H9 (cell line): ENCODE results near the gene OSBP2. TPM values are rescaled to one million over a fixed set of nuclear protein-coding genes. Genes with fewer than 3 reads are reported as not detected.

Experiments used
- DNase-seq: peaks from one replicate; pipeline ENCODE4 v3.0.0-alpha.2; 2017
- H2AFZ ChIP-seq: one replicate; pipeline ENCODE4 v1.6.1; 2013; ENCODE audit warnings: mild to moderate bottlenecking, low read length, control low read depth, moderate library complexity
- H2AK5ac ChIP-seq: 2 replicates; pipeline ENCODE4 v1.6.1; 2013; ENCODE audit warnings: low read length, control low read depth, mixed read lengths; ENCODE audit not compliant: insufficient read length
- H2BK120ac ChIP-seq: one replicate; pipeline ENCODE4 v1.6.1; 2013; ENCODE audit warnings: low read depth, mild to moderate bottlenecking, low read length, control low read depth, inconsistent platforms; ENCODE audit not compliant: poor library complexity, severe bottlenecking
- H2BK12ac ChIP-seq: 2 replicates; pipeline ENCODE4 v1.6.1; 2013; ENCODE audit warnings: low read length, control low read depth, mixed read lengths, low read depth; ENCODE audit not compliant: insufficient read length
- H2BK15ac ChIP-seq: 2 replicates; pipeline ENCODE4 v1.6.1; 2013; ENCODE audit warnings: low read depth, low read length, control low read depth
- H2BK20ac ChIP-seq: one replicate; pipeline ENCODE4 v1.6.1; 2013; ENCODE audit warnings: low read depth, mild to moderate bottlenecking, low read length, control low read depth, inconsistent platforms; ENCODE audit not compliant: poor library complexity, severe bottlenecking
- H2BK5ac ChIP-seq: 2 replicates; pipeline ENCODE4 v1.6.1; 2013; ENCODE audit warnings: low read length, control low read depth, mixed read lengths; ENCODE audit not compliant: insufficient read length
- H3K14ac ChIP-seq: 2 replicates; pipeline ENCODE4 v1.6.1; 2013; ENCODE audit warnings: low read length, control low read depth; ENCODE audit not compliant: insufficient read depth
- H3K18ac ChIP-seq: 2 replicates; pipeline ENCODE4 v1.6.1; 2013; ENCODE audit warnings: low read depth, mild to moderate bottlenecking, mixed read lengths, low read length, control low read depth; ENCODE audit not compliant: insufficient read length
- H3K23ac ChIP-seq: 2 replicates; pipeline ENCODE4 v1.6.1; 2013; ENCODE audit warnings: low read length, control low read depth, mixed read lengths, low read depth; ENCODE audit not compliant: insufficient read length
- H3K23me2 ChIP-seq: 2 replicates; pipeline ENCODE4 v1.6.1; 2013; ENCODE audit warnings: low read depth, mild to moderate bottlenecking, mixed read lengths, low read length, control low read depth; ENCODE audit not compliant: insufficient read length, poor library complexity, severe bottlenecking
- H3K27ac ChIP-seq: 2 replicates; pipeline ENCODE4 v1.5.1; 2013; ENCODE audit warnings: low read length, control low read depth, mixed read lengths, low read depth; ENCODE audit not compliant: insufficient read length
- H3K27me3 ChIP-seq: 2 replicates; pipeline ENCODE4 v1.6.1; 2013; ENCODE audit warnings: low read length, control low read depth, inconsistent platforms; ENCODE audit not compliant: insufficient read depth
- H3K4ac ChIP-seq: 2 replicates; pipeline ENCODE4 v1.6.1; 2013; ENCODE audit warnings: low read depth, mild to moderate bottlenecking, control low read depth, inconsistent platforms, low read length, moderate library complexity
- H3K4me1 ChIP-seq: 2 replicates; pipeline ENCODE4 v1.6.1; 2013; ENCODE audit warnings: low read length, control low read depth, inconsistent platforms; ENCODE audit not compliant: insufficient read depth
- H3K4me2 ChIP-seq: 2 replicates; pipeline ENCODE4 v1.6.1; 2013; ENCODE audit warnings: low read length, control low read depth, mixed read lengths; ENCODE audit not compliant: insufficient read length, insufficient read depth
- H3K56ac ChIP-seq: 2 replicates; pipeline ENCODE4 v1.6.1; 2013; ENCODE audit warnings: low read depth, mild to moderate bottlenecking, mixed read lengths, low read length, control low read depth; ENCODE audit not compliant: insufficient read length
- H3K79me1 ChIP-seq: 2 replicates; pipeline ENCODE4 v1.6.1; 2013; ENCODE audit warnings: low read depth, mild to moderate bottlenecking, moderate library complexity, low read length, control low read depth, inconsistent platforms; ENCODE audit not compliant: insufficient read depth, poor library complexity, severe bottlenecking
- H3K79me2 ChIP-seq: 2 replicates; pipeline ENCODE4 v1.6.1; 2013; ENCODE audit warnings: low read length, control low read depth, inconsistent platforms; ENCODE audit not compliant: insufficient read depth
- H3K9ac ChIP-seq: 2 replicates; pipeline ENCODE4 v1.6.1; 2013; ENCODE audit warnings: low read length, control low read depth, mixed read lengths; ENCODE audit not compliant: insufficient read length; ENCODE audit errors: extremely low read depth
- H3K9me3 ChIP-seq: one replicate; pipeline ENCODE4 v1.6.1; 2013; ENCODE audit warnings: low read depth, low read length, inconsistent platforms; ENCODE audit not compliant: control insufficient read depth
- H3T11ph ChIP-seq: one replicate; pipeline ENCODE4 v1.6.1; 2013; ENCODE audit warnings: mild to moderate bottlenecking, low read length, control low read depth, inconsistent platforms
- H4K20me1 ChIP-seq: one replicate; pipeline ENCODE4 v1.6.1; 2013; ENCODE audit not compliant: control insufficient read depth, insufficient read length, insufficient read depth
- H4K5ac ChIP-seq: 2 replicates; pipeline ENCODE4 v1.6.1; 2013; ENCODE audit warnings: low read depth, mild to moderate bottlenecking, mixed read lengths, low read length, control low read depth; ENCODE audit not compliant: insufficient read length
- H4K8ac ChIP-seq: replicated peaks from 2 replicates; pipeline ENCODE4 v1.6.1; 2013; ENCODE audit warnings: low read length, control low read depth, mixed read lengths, low read depth; ENCODE audit not compliant: insufficient read length
- H4K91ac ChIP-seq: 2 replicates; pipeline ENCODE4 v1.6.1; 2013; ENCODE audit warnings: low read depth, mild to moderate bottlenecking, moderate library complexity, mixed read lengths, low read length, control low read depth; ENCODE audit not compliant: insufficient read length
- H3K27ac Mint-ChIP-seq, 3 experiments: 2 replicates in 2 of 3; 3 replicates in 1 of 3; pipeline ENCODE4 v1.8.0; 2020 to 2021; ENCODE audit warnings: mixed read lengths in 3 of 3, mild to moderate bottlenecking in 1 of 3, moderate library complexity in 1 of 3
- H3K27me3 Mint-ChIP-seq: 2 replicates; pipeline ENCODE4 v1.8.0; 2021; ENCODE audit warnings: low read depth, mild to moderate bottlenecking, moderate library complexity, mixed read lengths
- H3K36me3 Mint-ChIP-seq, 3 experiments: 2 replicates in 2 of 3; 3 replicates in 1 of 3; pipeline ENCODE4 v1.8.0; 2020 to 2021; ENCODE audit warnings: low read depth in 3 of 3, mixed read lengths in 3 of 3; ENCODE audit not compliant: insufficient read depth in 1 of 3
- H3K4me1 Mint-ChIP-seq, 2 experiments: 2 replicates each; pipeline ENCODE4 v1.8.0; 2020; ENCODE audit warnings: mixed read lengths in 2 of 2
- H3K4me3 Mint-ChIP-seq, 2 experiments: 2 replicates in 1 of 2; 3 replicates in 1 of 2; pipeline ENCODE4 v1.8.0; 2020 to 2021; ENCODE audit warnings: mild to moderate bottlenecking in 2 of 2, mixed read lengths in 2 of 2, moderate library complexity in 1 of 2
- H3K9me3 Mint-ChIP-seq, 2 experiments: 2 replicates in 1 of 2; 3 replicates in 1 of 2; pipeline ENCODE4 v1.8.0; 2020; ENCODE audit warnings: mild to moderate bottlenecking in 2 of 2, mixed read lengths in 2 of 2, moderate library complexity in 1 of 2
- WGBS: extraction: QIAGEN DNeasy Blood & Tissue Kit; methylation state at CpG from one replicate; pipeline ENCODE4 v1.1.7; 2013; ENCODE audit warnings: missing lambda C conversion rate, low lambda C conversion rate, mixed read lengths; ENCODE audit not compliant: insufficient read length; ENCODE audit errors: extremely low coverage; 5-methylcytosine and 5-hydroxymethylcytosine counted together
- total RNA-seq: library from RNA; stranded (reverse); gene quantifications from 2 replicates; pipeline ENCODE4 v1.2.1, GENCODE V29; 2021
- TF ChIP-seq, protein P1 (sequence below): fragments of 200-600 bp; sonication (generic); conservative IDR thresholded peaks from 3 replicates; pipeline ENCODE4 v1.8.0; 2021; ENCODE audit warnings: antibody characterized with exemption, mild to moderate bottlenecking

The OSBP2 gene
- total RNA-seq, 1 experiment from 2014 or later = 3.4 TPM

DNA sequence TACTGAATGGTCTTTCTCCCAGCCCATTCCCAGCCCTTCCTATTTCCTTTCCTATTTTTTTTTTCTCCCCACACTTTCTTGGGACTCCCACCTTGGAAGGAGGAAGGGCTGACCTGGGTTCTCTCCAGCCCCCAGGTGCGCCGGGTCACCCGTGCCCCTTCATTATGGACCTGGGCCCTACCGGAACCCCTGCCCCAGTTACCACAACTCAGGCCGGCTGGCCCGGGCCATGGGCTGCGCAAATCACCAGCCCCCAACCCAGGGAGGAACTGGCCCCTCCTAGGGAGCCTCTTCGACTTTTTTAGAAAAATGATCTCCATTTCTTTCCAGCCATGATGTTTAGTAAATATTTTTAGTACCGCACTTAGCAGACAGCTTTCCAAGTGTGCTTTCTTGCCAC is 211.7 kb downstream of the OSBP2 start:
- Mint-ChIP-seq H3K36me3 (peaks cover 14 to 38% (median 28%) of the 10 kb centered on the region in 3 experiments; a peak in 6 of 7 replicates), H3K27ac (no peak overlapping the region; a peak in 1 of 7 replicates), H3K27me3 (no peaks in the 10 kb centered on the region), H3K4me1 (no peaks in the 10 kb centered on the region), H3K4me3 (no peak overlapping the region), H3K9me3 (no peaks in the 10 kb centered on the region)
- Histone ChIP-seq H3K23ac (no peak overlapping the region), H3K79me2 (no peaks in the 10 kb centered on the region), H2BK5ac (no peak overlapping the region), H3K23me2 (no peaks in the 10 kb centered on the region), H3K4ac (no peak overlapping the region), H3T11ph (no peak overlapping the region), H4K91ac (no peak overlapping the region), H2BK120ac (no peak overlapping the region), H3K14ac (no peak overlapping the region), H2AK5ac (no peak overlapping the region), H2BK15ac (no peak overlapping the region), H3K18ac (no peak overlapping the region), H2AFZ (no peak overlapping the region), H4K8ac (no peak overlapping the region), H4K20me1 (no peaks in the 10 kb centered on the region), H2BK12ac (no peak overlapping the region), H3K27ac (no peak overlapping the region), H3K9me3 (no peaks in the 10 kb centered on the region), H3K79me1 (no peaks in the 10 kb centered on the region), H3K9ac (no peak overlapping the region), H4K5ac (no peak overlapping the region), H2BK20ac (no peak overlapping the region), H3K4me1 (no peaks in the 10 kb centered on the region), H3K4me2 (no peak overlapping the region), H3K27me3 (no peaks in the 10 kb centered on the region), H3K56ac (no peak overlapping the region)
- TF ChIP-seq, protein P1, sequence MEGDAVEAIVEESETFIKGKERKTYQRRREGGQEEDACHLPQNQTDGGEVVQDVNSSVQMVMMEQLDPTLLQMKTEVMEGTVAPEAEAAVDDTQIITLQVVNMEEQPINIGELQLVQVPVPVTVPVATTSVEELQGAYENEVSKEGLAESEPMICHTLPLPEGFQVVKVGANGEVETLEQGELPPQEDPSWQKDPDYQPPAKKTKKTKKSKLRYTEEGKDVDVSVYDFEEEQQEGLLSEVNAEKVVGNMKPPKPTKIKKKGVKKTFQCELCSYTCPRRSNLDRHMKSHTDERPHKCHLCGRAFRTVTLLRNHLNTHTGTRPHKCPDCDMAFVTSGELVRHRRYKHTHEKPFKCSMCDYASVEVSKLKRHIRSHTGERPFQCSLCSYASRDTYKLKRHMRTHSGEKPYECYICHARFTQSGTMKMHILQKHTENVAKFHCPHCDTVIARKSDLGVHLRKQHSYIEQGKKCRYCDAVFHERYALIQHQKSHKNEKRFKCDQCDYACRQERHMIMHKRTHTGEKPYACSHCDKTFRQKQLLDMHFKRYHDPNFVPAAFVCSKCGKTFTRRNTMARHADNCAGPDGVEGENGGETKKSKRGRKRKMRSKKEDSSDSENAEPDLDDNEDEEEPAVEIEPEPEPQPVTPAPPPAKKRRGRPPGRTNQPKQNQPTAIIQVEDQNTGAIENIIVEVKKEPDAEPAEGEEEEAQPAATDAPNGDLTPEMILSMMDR = no peak
- WGBS = no CpG with 5 or more reads among the region's 9 CpGs
- no peak for DNase-seq
